LNCaP clone FGC (cell line): ENCODE data around the gene LRRTM4.
"Not testable (repeated sequence)": the region's sequence is repeated elsewhere in the genome, so short reads cannot be mapped to it uniquely, and the experiment has no call there.

Experiments
- DNase-seq: peaks from one replicate; pipeline ENCODE4 v3.0.0-alpha.2; 2011; ENCODE audit warnings: low read depth
- H3K4me3 ChIP-seq: 2 replicates; pipeline ENCODE4 v1.5.1; 2011; ENCODE audit warnings: mild to moderate bottlenecking, low read depth, low read length, control low read depth
- TF ChIP-seq, protein P1 (sequence below): IDR thresholded peaks from 2 replicates; pipeline ENCODE4 v1.5.1; 2012; ENCODE audit warnings: mild to moderate bottlenecking; ENCODE audit not compliant: control insufficient read depth, insufficient read depth; ENCODE audit errors: extremely low read depth

The LRRTM4 gene

DNA sequence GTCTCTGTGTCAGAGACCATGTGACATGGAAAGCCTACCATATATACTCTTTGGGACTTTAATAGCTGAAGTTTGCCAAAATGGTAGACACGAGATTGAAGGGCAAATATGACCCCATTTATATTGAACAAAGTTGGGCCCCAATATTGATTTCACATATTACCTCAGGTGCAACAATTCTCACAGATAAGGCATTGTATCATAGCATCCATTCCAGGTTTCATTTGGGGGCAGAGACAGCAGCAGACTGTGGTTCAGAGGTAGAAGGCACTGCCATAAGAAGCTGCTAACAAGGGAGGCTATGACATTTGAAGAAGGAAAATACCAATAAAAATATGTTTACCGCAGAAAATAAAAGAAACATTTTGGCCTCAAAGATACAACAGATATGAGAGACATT is 419.2 kb downstream of the LRRTM4 start:
- TF ChIP-seq, protein P1, sequence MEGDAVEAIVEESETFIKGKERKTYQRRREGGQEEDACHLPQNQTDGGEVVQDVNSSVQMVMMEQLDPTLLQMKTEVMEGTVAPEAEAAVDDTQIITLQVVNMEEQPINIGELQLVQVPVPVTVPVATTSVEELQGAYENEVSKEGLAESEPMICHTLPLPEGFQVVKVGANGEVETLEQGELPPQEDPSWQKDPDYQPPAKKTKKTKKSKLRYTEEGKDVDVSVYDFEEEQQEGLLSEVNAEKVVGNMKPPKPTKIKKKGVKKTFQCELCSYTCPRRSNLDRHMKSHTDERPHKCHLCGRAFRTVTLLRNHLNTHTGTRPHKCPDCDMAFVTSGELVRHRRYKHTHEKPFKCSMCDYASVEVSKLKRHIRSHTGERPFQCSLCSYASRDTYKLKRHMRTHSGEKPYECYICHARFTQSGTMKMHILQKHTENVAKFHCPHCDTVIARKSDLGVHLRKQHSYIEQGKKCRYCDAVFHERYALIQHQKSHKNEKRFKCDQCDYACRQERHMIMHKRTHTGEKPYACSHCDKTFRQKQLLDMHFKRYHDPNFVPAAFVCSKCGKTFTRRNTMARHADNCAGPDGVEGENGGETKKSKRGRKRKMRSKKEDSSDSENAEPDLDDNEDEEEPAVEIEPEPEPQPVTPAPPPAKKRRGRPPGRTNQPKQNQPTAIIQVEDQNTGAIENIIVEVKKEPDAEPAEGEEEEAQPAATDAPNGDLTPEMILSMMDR, result no peak
- no peak overlapping the region for H3K4me3 ChIP-seq
- DNase-seq, result no peak

DNA sequence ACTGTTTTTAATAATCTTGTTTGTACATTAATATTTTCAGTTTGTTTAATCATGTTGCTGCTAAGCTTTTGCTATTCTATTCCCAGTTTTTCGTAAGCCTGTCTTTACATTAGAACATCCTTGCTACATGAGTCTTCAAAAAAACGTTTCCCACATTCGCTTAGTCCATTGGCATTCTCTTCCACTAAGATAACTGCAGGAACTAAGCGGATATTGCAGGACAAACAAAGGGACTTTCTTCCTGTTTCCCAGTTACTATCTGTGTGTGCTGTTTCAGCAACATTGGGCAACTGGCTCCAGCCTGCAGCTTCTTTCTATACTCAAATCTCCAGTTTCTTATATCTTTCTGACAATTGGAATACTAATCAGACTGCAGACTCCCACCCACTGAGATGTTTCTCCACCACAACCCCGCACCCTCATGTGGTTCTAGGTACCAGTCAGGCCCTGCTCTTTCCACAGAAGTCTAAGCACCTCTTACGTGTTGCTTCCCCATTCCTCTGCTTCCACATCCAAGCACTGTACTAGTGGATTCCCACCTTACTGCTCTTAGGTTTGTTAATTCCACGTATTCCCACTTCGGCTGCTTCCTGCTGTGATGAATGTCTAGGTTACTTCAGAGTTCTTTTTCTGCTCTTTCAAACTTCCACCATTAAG is 420.3 kb downstream of the LRRTM4 start:
- TF ChIP-seq, protein P1, result no peak
- no peak overlapping the region for H3K4me3 ChIP-seq

DNA sequence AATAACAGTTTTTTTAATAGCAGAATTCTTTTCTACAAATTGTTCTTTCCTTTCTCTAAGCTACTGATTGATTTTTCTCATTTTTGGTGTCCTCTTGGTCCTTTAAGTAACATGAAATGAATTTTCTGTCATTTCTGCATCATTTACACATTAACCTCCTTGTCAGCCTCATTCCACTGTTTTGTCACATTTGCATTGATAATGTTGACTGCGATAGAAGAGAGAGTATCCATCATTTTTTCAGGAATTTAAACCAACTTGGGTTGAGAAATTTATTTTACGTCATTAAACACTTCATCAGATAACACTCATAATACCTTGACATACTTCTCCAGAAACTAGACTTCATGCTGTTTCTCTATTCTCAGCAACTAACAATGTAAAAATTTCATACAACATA is 422.2 kb downstream of the LRRTM4 start:
- no peak for DNase-seq
- H3K4me3 ChIP-seq, result no peak overlapping the region
- TF ChIP-seq, protein P1, result no peak

More for the DNA sequence above, 420.3 kb downstream of the LRRTM4 start:
- no peak for DNase-seq

DNA sequence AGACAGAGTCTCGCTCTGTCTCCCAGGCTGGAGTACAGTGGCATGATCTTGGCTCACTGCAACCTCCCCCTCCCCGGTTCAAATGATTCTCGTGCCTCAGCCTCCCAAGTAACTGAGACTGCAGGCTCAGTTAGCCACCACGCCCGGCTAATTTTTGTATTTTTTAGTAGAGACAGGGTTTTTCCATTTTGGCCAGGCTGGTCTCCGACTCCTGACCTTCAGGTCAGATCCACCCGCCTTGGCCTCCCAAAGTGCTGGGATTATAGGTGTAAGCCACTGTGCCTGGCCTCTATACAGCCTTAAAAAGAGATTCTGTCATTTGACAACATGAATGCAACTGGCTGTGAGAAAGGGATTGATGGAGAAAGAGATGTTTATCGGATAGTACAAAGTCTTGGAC is 426.7 kb downstream of the LRRTM4 start:
- not testable (repeated sequence) for H3K4me3 ChIP-seq, DNase-seq

DNA sequence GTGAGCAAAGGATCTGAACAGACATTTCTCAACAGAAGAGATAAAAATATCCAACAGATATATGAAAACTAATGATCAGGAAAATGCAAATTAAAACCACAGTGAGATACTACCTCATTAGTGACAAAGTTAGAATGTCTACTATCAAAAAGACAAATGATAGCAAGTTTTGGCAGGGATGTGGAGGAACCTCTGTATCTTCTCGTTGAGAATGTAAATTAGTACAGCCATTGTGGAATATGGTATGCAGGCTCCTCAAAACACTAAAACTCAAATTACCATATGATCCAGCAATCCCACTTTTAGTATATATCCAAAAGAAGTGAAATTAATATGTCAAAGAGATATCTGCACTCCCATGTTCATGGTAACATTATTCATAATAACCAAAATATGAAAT is 427.1 kb downstream of the LRRTM4 start:
- no peak for DNase-seq
- H3K4me3 ChIP-seq, result no peak overlapping the region
- TF ChIP-seq, protein P1, result no peak

DNA sequence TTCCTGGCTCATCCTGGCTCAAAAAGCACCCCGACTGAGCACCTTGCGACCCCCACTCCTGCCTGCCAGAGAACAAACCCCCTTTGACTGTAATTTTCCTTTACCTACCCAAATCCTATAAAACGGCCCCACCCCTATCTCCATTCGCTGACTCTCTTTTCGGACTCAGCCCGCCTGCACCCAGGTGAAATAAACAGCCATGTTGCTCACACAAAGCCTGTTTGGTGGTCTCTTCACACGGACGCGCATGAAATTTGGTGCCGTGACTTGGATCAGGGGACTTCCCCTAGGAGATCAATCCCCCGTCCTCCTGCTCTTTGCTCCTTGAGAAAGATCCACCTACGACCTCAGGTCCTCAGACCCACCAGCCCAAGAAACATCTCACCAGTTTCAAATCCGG is 433.8 kb downstream of the LRRTM4 start:
- not testable (repeated sequence) for H3K4me3 ChIP-seq, DNase-seq

DNA sequence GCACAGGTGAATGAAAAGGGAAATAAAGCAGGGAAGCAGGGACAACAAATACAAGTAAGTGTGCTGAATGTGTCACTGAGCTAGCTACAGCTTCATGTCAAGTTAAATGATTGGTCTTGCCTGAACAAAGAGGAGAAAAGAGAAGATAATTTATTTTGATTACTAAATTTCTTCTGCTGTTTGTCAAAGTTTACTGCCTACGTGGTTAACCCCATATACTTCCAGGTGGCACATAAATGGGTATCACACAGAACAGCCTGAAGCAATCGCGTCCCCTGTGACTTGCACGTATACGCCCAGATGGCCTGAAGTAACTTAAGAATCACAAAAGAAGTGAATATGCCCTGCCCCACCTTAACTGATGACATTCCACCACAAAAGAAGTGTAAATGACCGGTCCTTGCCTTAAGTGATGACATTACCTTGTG is 434.2 kb downstream of the LRRTM4 start:
- DNase-seq, result no peak
- no peak overlapping the region for H3K4me3 ChIP-seq

DNA sequence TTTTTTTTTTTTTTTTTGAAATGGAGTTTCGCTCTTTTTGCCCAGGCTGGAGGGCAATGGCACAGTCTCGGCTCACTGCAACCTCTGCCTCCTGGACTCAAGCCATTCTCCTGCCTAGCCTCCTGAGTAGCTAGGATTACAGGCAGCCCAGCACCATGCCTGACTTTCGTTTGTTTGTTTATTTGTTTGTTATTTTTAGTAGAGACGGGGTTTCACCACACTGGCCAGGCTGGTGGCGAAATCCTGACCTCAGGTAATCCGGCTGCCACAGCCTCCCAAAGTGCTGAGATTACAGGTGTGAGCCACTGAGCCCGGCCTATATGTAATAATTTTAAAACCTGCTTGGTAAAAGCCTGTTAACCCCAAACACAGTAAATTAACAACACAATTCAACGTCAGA is 435.7 kb downstream of the LRRTM4 start:
- no peak for DNase-seq
- H3K4me3 ChIP-seq, result no peak overlapping the region
- TF ChIP-seq, protein P1, result no peak

More for the DNA sequence above, 434.2 kb downstream of the LRRTM4 start:
- TF ChIP-seq, protein P1, result no peak
